Hippocampal formation (tissue), 2 donors: ENCODE measurements around the gene ELOVL1.
A peak's percentile ranks its signal among the peaks of the same experiment; 100 is the strongest.

Experiments used
- DNase-seq, 2 donors: peaks; one replicate each; lab custom pipeline; 2025; lab: John Stamatoyannopoulos, UW

Gene ELOVL1

DNA sequence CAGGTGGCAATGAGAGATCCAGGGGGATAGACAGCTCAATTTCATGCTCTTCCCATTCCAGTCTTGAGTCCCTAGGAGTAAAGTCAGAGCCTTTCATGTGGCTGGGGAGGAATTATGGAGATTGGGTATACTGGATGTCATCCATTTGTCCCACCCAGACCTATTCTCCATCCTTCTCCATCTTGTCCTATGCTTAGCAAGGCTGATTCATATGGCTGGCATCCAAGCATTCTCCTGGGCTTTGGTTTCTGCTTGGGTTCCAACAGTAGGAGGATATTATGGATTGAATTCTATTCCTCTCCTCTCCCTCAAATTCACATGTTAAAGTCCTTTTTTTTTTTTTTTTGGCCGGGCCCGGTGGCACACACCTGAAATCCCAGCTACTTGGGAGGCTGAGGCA lies 12.9 kb downstream of the ELOVL1 start:
- no peak for DNase-seq

DNA sequence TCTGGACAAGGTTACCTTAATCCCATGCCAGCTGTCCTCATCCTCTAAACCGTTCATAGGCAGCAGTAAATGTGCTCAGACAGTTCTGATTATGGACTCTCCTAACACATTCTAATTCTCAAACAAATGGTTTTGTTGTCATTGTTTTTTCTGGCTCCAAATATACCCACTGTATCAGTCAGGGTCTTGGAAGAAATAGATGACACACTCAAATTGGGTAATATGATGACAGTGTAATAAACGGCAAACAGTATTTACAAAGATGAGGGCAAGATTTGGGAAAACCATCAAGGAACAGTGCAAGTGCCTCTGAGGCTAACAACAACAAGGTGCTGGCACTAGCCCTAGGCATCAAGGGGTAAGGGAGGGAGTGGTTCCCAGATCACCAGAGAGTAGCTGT lies 13.3 kb downstream of the ELOVL1 start:
- DNase-seq, result no peak

DNA sequence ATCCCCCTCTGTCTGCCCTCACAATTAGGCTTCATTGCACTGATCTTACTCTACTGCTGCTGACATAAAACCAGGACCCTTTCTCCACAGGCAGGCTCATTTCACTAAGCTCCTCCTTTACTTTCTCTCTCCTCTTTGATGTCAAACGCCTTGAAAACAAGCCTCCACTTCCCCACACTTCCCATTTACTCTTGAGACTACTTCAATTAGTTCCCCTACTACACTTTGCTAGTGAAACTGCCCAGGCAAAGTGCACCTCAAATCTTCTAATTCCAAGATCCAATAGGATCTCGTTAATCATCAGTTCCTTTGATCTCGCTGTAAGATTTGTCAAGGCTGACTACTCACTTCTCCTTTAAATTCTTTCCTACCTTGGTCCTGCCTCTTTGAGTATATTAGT lies 14.9 kb downstream of the ELOVL1 start:
- no peak for DNase-seq

DNA sequence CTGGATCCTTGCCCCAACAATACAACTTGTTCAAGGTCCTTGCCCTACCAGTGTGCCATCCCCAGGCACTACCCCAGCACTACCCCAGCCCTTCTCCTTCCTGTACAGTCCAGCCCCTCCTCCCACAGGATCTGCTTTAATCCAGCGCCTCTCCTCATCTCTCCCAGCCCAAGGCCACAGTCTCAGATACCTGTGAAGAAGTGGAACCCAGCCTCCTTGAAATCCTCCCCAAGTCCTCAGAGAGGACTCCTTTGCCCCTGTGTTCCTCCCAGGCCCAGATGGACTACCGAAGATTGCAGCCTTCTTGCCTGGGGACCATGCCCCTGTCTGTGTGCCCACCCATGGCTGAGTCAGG lies 15.5 kb downstream of the ELOVL1 start:
- no peak for DNase-seq

DNA sequence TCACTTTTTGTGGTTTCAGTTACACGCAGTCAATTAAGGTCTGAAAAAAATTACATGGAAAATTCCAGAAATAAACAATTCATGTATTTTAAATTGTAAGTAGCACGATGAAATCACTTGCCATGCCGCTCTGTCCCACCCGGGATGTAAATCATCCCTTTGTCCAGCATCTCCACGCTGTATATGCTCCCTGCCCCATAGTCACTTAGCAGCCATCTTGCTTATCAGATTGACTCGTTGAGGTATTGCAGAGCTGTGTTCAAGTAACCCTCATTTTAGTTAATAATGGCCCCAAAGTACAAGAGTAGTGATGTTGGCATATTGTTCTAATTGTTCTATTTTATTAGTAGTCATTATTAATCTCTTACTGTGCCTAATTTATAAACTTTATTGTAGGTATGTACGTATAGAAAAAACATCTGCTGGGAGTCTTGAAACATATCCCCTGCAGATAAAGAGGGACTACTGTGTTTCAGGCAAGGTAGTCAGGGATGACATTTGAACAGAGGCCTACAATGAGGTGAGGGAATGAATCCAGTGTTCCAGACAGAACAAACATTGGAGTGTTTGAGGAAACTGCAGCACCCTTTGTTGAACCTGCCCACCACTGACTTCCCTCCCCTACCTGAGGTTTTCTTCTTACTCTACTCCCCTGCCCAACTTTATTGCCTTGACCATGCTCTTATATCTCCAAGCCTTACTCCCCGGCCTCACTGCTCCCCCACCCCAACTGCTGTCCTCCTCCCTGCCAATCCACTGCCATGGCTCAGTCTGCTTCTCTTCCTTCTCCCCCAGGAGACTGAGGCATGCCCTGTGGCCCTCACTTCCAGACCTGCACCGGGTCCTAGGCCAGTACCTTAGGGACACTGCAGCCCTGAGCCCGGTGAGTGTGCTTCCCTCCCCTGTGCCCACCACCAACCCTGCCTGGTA lies 16.1 kb downstream of the ELOVL1 start:
- DNase-seq, result no peak

DNA sequence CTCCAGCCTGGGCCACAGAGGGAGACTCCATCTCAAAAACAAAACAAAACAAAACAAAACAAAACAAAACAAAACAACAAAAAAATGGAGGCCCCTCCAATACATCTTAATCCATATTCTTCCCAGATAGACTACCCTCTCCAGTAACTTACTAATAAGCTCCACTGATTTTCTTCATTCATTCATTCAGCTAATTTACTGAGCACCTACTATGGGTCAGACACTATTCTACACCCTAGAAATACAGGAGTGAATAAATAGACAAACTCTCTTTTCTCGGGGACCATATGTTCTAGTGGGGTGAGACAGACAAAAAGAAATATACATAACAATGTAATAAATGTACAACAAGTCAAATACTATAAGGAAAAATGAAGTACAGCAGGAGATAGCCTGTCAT lies 16.8 kb downstream of the ELOVL1 start:
- DNase-seq, result no peak

DNA sequence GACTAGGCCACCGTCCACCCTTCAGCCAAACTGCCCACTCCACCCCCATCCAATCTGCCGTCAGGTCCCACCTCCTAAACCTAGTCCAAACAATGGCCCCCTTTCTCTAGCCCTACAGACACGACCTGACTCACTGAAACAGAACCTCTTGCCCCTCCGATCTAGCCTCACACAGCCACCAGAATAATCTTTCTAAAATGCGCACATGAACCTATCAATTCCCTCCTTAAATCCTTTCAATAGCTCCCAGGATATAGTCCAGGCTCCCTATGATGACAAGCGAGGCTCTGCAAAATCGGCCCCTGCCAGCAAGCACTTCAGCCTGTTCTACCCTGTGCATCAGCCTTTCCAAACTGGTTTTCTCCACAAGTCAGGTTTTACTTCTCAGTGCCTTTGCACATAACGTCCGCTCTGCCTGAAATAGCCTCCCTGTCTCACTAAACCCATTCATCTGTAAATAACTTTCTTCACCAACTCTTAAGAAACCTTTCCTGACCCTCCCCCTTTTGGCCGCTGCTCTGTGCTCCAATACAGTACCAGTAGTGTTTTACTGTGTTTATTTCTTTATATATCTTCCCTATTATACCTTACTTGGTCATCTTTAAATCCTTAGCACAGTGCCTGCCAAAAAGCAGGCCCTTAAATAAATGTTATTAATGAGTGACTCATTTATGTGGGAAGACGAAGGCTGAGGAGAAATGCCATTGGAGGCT lies 18.1 kb downstream of the ELOVL1 start:
- DNase-seq, result no peak

DNA sequence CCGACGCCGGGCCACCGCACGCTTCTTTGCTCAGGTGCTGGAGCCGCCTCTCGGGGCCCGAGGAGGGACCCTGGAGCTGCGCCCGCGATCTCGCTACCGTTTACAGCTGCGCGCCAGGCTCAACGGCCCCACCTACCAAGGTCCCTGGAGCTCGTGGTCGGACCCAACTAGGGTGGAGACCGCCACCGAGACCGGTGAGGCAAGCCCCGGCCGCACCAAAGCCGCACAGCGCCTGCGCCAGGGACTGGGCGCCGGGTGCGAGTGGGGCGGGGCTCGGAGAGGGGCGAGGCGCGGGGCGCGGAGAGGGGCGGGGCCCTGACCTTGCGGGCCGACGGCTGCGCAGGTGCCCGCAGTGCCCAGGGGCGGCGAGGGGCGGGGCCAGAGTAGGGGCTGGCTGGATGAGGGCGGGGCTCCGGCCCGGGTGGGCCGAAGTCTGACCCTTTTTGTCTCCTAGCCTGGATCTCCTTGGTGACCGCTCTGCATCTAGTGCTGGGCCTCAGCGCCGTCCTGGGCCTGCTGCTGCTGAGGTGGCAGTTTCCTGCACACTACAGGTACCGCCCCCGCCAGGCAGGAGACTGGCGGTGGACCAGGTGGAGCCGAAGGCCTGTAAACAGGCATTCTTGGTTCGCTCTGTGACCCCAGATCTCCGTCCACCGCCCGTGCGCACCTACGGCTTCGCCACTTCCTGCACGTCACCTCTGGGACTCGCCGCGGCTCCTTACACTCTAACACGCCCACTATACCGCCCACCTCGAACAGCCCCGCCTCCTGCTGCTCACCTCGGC lies 18.8 kb downstream of the ELOVL1 start:
- DNase-seq, result peak in 1 of 2 donors; percentile 54

DNA sequence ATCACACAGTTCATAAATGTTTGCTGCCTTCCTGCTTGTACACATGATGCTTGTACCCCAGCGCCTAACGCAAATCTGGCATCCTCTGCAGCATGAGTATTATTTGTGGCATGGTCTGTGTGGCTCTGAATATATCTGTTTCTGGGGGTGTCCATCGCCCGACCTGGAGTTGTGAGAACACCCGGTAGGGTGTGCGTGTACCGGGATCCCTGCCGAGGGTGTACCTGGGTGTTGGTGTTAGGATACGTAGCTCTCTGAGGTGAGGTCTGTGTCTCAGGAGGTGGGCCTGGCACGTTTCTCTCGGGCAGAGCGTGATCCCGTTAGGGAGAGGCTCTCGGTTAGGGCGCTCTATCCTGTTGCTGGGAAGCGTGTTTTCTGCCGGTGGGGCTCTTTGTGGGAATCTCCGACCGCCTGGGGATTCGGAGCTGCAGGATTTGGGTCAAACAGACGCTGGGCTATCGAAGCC lies 19.4 kb downstream of the ELOVL1 start:
- DNase-seq, result peak in 1 of 2 donors; percentile 37

DNA sequence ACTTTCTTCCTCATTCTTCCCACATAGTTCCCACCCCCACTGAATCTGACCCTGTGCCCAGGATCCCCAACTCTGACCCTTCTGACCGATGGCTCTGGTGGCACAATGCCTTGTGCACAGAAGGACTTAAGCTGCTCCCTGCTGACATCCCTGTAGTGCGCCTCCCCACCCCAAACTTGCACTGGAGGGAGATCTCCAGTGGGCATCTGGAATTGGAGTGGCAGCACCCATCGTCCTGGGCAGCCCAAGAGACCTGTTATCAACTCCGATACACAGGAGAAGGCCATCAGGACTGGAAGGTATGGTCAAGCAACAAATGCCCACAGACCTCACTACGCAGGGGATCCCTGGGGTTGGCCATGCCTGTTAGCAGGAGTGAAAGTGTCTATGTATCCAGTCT lies 21.2 kb downstream of the ELOVL1 start:
- no peak for DNase-seq

DNA sequence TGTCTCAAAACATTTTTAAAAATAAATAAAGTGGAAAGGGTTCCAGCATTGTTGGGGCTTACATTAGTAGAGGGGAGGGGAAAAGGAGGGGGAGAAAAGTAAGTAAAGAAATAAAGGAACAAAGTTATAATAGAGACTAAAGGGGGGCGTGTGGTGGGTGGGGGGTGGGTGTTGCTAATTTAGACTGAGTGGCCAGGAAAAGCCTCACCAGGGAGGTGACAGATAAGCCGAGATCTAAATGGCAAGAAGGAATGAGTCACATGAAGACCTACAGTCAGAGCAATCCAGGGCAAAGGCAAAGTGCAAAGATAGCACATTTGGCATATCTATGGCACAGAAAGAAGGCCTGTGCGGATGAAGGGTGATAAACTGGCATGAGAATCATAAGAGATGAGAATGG lies 22.7 kb downstream of the ELOVL1 start:
- no peak for DNase-seq

DNA sequence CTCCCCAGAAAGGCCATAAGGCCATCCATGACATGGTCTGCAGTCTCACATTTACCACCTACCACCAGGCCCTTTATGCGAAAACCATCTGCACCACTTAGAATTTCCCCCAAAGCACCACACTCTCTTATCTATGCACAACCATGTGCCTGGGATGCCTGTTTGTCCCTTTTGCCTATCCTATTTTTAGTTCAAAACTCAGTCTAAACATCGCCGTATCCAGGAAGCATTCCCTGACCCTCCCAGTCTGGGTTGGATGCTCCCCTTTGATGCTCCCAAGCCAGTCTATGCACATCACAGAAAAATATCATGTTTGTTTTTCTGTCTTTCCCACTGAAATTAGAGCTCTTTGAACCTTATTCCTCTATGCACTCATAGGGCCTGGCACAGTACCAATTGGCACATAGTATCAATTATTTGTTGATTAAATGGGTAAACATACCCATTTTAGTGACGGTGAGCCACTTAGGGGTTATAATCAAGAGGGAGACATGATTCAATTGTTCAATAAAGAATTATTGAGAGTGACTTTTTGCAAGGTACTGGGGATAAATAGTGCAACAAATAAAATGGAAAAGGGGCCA lies 23.5 kb downstream of the ELOVL1 start:
- no peak for DNase-seq

DNA sequence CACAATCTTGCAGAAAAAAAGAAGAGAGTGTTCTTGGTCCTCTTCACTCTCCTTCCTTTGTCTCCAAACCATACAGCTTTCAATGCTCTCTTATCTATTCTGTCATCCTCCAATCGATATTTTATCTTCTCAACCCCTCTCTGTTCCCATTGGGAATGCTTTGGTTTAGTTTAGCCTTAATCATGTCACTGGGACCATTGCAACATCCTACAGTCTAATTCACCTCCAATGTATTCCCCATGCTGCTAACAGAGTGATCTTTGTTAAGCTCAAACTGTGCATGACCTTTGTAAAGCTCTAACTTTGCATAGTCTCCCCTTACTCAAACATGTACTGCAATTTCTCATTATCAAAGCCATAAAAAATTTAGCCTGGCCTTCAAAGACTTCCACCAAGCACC lies 27.3 kb downstream of the ELOVL1 start:
- DNase-seq, result no peak

DNA sequence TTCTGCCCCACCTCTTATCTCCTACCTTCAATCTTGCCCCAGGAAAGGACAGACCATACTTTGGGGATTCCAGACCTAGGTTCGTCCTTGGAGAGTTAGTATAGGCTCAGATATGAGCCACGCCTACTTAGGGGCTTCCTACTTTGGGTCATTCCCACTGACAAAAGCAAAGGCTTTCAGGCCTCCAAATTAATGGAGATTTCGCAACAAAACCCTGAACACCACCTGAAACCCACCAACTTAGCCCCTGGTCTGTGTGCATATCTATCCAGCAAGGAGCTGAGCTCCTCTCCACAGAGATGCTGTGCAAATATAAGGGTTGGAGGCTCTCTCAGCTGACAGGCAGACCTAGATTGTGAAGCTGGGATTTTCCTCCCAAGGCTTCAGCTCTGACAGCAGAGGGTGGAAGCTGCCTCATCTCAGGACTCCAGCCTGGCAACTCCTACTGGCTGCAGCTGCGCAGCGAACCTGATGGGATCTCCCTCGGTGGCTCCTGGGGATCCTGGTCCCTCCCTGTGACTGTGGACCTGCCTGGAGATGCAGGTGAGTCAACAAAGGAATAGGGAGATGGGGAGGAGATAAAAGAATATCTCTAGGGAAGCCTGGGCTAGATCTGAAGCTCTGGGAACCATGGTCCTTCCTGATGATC lies 28.1 kb downstream of the ELOVL1 start:
- DNase-seq, result no peak

DNA sequence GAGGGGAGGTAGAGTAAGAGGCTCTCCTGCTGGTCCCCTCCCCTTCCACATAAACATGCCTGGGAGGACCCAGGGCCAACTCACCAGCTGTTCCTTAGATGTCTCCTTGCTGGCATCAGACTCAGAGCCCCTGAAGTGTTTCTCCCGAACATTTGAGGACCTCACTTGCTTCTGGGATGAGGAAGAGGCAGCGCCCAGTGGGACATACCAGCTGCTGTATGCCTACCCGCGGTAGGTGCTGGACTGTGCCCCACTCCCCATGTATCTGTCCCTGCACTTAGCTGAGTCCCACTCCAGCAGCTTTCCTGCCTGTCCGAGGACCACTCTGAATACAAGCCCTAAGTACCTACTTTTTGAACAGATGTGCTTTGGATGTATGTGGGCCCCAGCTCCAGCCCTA lies 29.8 kb downstream of the ELOVL1 start:
- no peak for DNase-seq

DNA sequence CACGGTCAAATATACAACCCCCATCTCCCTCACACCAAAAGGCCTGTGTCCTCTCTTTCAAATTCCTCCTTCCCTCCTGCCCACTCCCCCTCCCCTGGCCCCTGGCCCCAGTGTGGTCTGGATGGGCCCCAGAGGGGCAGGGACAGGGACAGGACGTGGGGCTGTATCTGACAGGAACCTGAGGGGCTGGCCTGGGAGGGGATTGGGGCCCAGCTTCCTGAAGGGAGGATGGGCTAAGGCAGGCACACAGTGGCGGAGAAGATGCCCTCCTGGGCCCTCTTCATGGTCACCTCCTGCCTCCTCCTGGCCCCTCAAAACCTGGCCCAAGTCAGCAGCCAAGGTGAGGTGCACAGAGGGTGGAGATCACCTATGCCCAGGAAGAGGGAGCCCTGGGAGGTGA lies 30.2 kb downstream of the ELOVL1 start, which contains the start of gene MPL:
TSS of gene MPL (plus strand) at position 231 of the 400 bp plus-strand sequence. CDS start at position 262, 31 bp downstream.
- no peak for DNase-seq

DNA sequence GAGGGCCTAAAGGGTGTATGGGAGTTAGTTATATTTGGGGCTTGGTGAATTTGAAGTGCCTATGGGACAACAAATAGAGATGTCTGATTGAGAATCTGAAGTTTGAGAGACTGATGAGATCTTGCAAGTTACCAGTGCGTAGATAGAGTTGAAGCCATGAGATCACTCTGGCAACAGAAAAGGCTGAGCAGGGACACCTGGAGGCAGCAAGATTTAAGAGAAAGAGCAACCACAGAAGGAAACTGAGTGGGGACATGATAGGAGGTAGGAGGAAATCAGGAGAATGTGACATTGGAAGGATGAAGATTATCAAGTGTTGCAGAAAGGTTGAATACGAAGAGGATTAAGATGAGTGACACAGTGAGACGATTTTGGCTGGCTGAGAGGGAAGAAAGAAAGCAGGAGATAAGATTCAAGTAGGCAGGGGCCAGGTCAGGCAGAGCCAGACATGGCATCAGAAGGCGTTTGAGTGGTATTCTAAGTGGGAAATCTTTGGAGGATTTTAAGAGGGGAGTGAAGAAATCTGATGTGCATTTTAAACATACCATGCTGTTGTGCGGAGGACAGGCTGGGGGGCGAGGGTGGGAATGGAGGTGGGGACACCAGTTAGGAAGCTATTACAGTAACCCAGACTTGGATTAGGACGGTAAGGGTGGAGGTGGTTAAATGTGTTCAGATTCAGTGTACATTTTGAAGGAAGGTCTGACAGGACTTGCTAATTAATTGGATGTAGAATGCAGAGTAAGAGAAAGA lies 33.2 kb downstream of the ELOVL1 start:
- no peak for DNase-seq

DNA sequence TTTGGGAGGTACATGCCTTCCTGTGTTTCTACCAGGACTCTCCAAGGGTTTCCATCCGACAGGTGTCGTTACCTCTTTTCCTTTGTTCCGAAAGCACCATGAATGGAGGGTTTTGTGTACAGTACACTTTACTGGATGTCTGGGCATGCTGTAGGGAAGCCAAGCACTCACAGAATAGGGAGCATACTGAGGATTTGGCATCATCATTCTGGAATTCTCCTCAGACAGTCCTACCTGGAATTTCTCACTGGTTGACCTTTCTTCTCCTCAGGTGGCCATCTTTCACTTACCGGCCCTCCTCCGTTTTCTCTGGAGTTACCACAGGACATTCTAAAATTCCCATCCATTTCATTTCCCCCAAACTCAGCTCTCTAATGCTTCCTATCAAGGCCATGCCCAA lies 36.1 kb downstream of the ELOVL1 start:
- DNase-seq, result no peak

DNA sequence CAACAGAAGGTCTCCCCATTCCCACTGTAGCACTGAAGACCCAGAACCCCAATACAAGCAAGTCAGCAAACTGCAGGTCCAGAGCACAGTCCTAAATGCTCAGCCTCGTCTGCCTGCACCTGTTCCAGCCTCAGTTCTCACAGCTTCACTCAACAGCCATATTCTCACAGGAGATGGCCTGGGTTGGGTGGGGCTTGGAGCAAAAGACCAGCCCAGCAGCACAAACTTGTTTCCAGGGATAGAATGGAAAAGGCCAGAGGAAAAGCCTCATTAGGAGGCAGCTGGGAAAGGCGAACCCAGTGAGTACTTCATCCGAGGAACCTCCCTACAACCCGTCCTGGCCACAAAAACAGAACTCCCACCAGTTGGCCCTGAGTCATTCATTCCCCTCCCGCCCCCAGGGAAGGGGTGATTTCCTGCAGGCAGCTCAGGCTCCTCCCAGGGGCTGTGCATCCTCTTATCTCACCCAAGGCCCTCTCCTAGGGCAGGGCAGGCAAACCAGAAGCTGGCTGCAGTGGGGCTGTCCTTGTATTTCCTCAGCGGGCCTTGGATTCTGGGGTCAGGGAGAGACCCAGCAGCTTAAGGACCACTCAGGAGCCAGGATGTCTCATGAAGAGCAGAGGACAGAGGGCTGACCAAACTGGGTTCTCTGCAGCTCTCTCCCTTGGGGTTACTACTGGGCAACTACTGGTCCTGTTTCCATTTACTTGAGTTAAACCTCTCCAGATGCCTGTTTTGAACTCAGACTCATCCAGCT lies 37.6 kb downstream of the ELOVL1 start:
- DNase-seq, result no peak
